Ascending aorta (tissue), 2 donors: ENCODE data around the gene KCND3. TPM values are rescaled to one million over a fixed set of nuclear protein-coding genes. Genes with fewer than 3 reads are reported as not detected.
A peak's percentile ranks its signal among the peaks of the same experiment; 100 is the strongest.

Experiments used
- DNase-seq, 2 donors: peaks; one replicate each; pipeline ENCODE4 v3.0.0-alpha.2; 2019; ENCODE audit warnings: low spot score in 2 of 2
- H3K27ac ChIP-seq, 2 donors: fragments of 200-600 bp; sonication (generic); one replicate each; pipeline ENCODE4 v1.5.1; 2016 to 2017; ENCODE audit warnings: mild to moderate bottlenecking in 1 of 2
- H3K27me3 ChIP-seq: fragments of 200-600 bp; sonication (generic); one replicate; pipeline ENCODE4 v1.5.1; 2017
- H3K36me3 ChIP-seq, 2 donors: fragments of 200-600 bp; sonication (generic); one replicate each; pipeline ENCODE4 v1.5.1; 2016
- H3K4me1 ChIP-seq, 2 donors: fragments of 200-600 bp; sonication (generic); one replicate each; pipeline ENCODE4 v1.5.1; 2016 to 2017; ENCODE audit warnings: mild to moderate bottlenecking in 1 of 2
- H3K4me3 ChIP-seq, 2 donors: fragments of 200-600 bp; sonication (generic); one replicate each; pipeline ENCODE4 v1.5.1; 2016 to 2017; ENCODE audit warnings: mild to moderate bottlenecking in 1 of 2
- H3K9me3 ChIP-seq, 2 donors: fragments of 200-600 bp; sonication (generic); one replicate each; pipeline ENCODE4 v1.5.1; 2016
- intact Hi-C: fragments of 100-400 bp; cut with DNase I; formaldehyde crosslinking; loops from one replicate; pipeline ENCODE4 v1.15.1; 2023
- total RNA-seq: library from RNA; depleted of rRNA; stranded (reverse); fragments of >200 nt; gene quantifications from one replicate; pipeline ENCODE4 v1.1.0, GENCODE V29; 2016
- TF ChIP-seq, protein P1 (sequence below), 3 experiments: fragments of 200-600 bp in 2 of 3; fragments of 450-650 bp in 1 of 3; sonication (generic) in 2 of 3; IDR thresholded peaks; one replicate each; pipeline ENCODE4 v1.5.1; 2016 to 2019; ENCODE audit warnings: antibody characterized with exemption in 3 of 3, mild to moderate bottlenecking in 1 of 3, moderate library complexity in 1 of 3

KCND3 gene
- total RNA-seq, 1 donor from 2014 or later, result 13.3 TPM

DNA sequence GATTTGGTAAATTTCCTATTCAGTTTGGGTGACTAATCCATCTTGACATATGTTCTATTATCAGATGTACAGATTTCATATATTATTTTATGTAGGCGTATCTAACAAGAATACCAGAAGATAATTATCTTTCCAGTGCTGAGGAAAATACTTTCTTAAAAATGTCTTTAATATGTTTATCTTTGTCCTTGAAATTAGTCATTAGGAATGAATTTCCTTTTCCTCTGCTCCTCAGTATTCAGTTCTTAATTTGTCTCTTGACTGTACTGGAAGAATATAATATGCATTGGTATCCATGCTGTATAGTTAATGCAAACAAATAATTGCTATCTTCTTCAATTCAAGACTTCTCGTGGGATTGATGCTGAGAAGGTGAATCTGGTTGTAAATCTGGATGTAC, 227.1 kb downstream of the KCND3 start:
- H3K9me3 ChIP-seq, result no peaks in the 10 kb centered on the region
- H3K4me1 ChIP-seq, result no peaks in the 10 kb centered on the region
- no peak overlapping the region for H3K27ac ChIP-seq
- DNase-seq, result no peak
- H3K4me3 ChIP-seq, result no peak overlapping the region
- TF ChIP-seq, protein P1, sequence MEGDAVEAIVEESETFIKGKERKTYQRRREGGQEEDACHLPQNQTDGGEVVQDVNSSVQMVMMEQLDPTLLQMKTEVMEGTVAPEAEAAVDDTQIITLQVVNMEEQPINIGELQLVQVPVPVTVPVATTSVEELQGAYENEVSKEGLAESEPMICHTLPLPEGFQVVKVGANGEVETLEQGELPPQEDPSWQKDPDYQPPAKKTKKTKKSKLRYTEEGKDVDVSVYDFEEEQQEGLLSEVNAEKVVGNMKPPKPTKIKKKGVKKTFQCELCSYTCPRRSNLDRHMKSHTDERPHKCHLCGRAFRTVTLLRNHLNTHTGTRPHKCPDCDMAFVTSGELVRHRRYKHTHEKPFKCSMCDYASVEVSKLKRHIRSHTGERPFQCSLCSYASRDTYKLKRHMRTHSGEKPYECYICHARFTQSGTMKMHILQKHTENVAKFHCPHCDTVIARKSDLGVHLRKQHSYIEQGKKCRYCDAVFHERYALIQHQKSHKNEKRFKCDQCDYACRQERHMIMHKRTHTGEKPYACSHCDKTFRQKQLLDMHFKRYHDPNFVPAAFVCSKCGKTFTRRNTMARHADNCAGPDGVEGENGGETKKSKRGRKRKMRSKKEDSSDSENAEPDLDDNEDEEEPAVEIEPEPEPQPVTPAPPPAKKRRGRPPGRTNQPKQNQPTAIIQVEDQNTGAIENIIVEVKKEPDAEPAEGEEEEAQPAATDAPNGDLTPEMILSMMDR (IDR thresholded peaks at IDR 0.05), result no peak
- intact Hi-C loops, result no loop called here
- H3K27me3 ChIP-seq, result no peaks in the 10 kb centered on the region
- H3K36me3 ChIP-seq, result peaks cover 40 to 64% of the 10 kb centered on the region in 2 donors

DNA sequence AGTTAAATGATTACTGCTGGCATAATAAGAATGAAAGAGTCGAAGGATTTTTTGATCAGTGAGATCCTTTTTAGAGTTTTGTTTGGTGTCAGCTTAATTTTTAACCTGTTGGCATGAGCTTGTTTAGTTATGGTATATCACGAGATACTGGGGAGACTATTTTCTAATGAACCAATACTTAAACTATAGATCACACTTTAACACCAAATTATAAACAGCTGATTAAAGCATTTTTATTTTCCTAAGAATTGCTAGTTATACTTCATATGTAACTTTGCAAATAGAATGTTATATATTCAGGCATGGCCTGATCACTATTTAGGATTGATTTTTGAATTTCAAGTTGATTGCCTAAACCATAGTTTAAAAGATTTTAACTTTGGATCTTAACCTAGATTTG, 227.8 kb downstream of the KCND3 start:
- Histone ChIP-seq H3K9me3 (no peaks in the 10 kb centered on the region), H3K27ac (no peak overlapping the region), H3K4me3 (no peak overlapping the region), H3K36me3 (peaks cover 39 to 58% of the 10 kb centered on the region in 2 donors), H3K4me1 (peaks cover 0 to 2% of the 10 kb centered on the region in 2 donors), H3K27me3 (no peaks in the 10 kb centered on the region)
- intact Hi-C loops, result no loop called here
- TF ChIP-seq, protein P1 (IDR thresholded peaks at IDR 0.05), result no peak
- no peak for DNase-seq

DNA sequence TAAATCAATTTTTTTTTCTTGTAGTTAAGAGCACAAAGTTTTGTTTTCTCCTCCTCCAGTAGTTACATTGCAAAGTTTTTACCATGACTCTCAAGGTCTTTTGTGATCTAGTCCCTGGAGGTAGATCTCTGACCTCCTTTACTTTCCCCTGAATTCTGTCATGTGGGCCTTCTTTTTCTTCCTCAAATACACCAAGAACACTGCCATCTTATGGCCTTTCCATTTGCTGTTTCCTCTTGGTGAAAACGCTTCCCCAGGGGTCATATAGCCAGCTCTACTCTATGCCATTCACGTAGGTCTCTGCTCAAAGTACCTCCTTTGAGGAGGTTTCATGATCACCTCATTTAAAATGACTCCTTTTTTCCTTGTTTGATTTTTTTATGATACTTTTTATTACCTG, 231.1 kb downstream of the KCND3 start:
- no peak overlapping the region for H3K4me3 ChIP-seq
- TF ChIP-seq, protein P1 (IDR thresholded peaks at IDR 0.05), result no peak
- H3K36me3 ChIP-seq, result peaks cover 17 to 33% of the 10 kb centered on the region in 2 donors
- intact Hi-C loops, result loop anchor here (10.0 kb wide), 2 partner anchors 614 to 786 kb away; partner anchors contain the start of genes CEPT1 and DRAM2
- no peak overlapping the region for H3K27ac ChIP-seq
- peaks cover 0 to 16% of the 10 kb centered on the region in 2 donors for H3K4me1 ChIP-seq
- DNase-seq, result no peak
- no peaks in the 10 kb centered on the region for H3K9me3 ChIP-seq
- H3K27me3 ChIP-seq, result no peaks in the 10 kb centered on the region

DNA sequence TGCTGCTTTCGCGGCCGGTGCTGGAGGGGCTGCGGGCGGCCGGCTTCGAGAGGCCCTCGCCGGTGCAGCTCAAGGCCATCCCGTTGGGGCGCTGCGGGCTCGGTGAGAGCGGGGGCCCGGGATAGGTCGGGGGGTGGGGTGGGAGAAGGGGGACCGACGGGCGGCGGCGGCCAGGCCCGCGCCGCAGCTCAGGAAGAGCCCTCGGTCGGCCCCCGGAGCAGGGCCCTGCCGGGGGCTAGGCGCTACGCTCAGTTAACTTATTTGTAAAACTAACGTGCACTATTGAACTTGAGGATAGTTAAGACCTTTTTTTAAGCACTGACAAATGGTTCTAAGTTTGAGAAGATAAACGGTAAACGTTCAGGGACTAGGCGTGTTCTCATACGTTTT, 233.3 kb downstream of the KCND3 start:
- DNase-seq, result no peak
- Histone ChIP-seq H3K27me3 (no peaks in the 10 kb centered on the region), H3K36me3 (peaks cover 6 to 13% of the 10 kb centered on the region in 2 donors), H3K9me3 (no peaks in the 10 kb centered on the region), H3K4me3 (peak overlapping the region; percentile 80 to 96), H3K4me1 (peaks cover 0 to 16% of the 10 kb centered on the region in 2 donors), H3K27ac (peak overlapping the region; percentile 90 to 95)
- intact Hi-C loops, result loop anchor here (10.0 kb wide), 2 partner anchors 611 to 789 kb away; partner anchors contain the start of genes CEPT1 and DRAM2
- TF ChIP-seq, protein P1 (IDR thresholded peaks at IDR 0.05), result no peak

DNA sequence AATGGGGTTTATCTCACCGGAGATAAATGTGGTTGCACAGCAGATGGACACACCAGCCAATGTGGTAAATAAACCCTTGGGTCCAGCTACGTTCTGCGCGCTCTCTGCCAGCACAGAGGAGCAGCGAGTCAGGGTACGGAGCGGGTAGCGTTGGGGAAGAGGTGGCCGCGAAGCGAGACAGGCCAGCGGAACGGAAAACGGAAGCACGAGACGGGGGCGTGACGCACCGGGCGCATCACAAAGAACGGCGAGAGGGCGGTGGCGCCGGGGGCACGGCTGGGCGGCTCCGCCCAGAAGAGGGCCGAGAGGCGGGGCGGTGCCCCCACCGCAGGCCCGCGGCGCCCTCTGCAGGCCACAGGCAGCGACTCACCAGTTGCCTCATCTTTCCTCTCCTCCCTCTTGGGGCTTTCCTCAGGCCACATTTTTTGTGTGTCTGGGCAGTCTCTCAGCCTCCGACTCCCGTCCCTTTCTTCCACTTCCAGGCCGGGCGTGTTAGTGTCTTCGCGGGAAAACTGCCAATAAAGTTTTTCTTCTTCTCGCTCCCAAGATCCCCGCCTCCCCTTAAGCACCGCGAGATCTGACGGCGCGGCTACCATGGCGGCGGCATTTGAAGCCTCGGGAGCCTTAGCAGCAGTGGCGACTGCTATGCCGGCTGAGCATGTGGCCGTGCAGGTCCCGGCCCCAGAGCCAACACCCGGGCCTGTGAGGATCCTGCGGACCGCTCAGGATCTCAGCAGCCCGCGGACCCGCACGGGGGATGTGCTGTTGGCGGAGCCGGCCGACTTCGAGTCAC, 233.9 kb downstream of the KCND3 start, which contains the start of gene DDX20:
Gene DDX20 (plus strand): TSS at position 571 of the 793 bp plus-strand sequence. CDS start 24 bp downstream, at position 595.
- peak; percentile 65 to 95 for DNase-seq
- TF ChIP-seq, protein P1 (IDR thresholded peaks at IDR 0.05), result peak; percentile 92 to 98 (median 92)
- intact Hi-C loops, result loop anchor here (1.0 to 10.0 kb wide), 8 partner anchors 16 to 789 kb away; partner anchors contain the start of genes ATP5PB, CEPT1, DRAM2 and INKA2

More for the DNA sequence above, 233.9 kb downstream of the KCND3 start, which contains the start of gene DDX20:
- peak within 1 kb of the TSS; percentile 90 to 95 for H3K27ac ChIP-seq
- no peaks in the 10 kb centered on the region for H3K9me3 ChIP-seq
- H3K36me3 ChIP-seq, result peaks cover under 1 to 8% of the 10 kb centered on the region in 2 donors
- peak within 1 kb of the TSS; percentile 80 to 96 for H3K4me3 ChIP-seq
- no peaks in the 10 kb centered on the region for H3K27me3 ChIP-seq
- peaks cover 0 to 16% of the 10 kb centered on the region in 2 donors for H3K4me1 ChIP-seq
